ENCODE data around the gene TRA2A. TPM values are rescaled to one million over a fixed set of nuclear protein-coding genes. Genes with fewer than 3 reads are reported as not detected.

The TRA2A gene
- total RNA-seq, 4 donors from 2014 or later, result 31.6 to 49.0 (median 42.8) TPM

DNA sequence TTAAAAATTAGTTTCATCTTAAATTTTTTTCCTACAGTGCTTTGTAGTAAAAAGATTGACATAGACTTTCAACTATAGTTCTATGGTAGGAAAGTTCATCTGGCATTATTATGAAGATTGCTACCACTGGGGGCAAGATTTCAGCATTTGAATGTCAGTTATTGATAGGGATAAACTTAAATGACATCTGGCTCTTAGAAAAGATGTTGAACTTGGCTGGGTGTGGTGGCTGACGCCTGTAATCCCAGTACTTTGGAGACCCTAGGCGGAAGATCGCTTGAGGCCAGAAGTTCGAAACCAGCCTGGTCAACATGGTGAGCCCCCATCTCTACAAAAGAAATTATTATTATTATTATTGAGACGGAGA, 1.4 kb upstream of the TRA2A start:
- Histone ChIP-seq H3K4me3 (replicated peaks in 1 of 3) (no peak overlapping the region), H3K36me3 (no peaks in the 10 kb centered on the region), H3K4me1 (peaks cover 18 to 24% of the 10 kb centered on the region in 2 donors), H3K27me3 (no peaks in the 10 kb centered on the region), H3K9me3 (no peaks in the 10 kb centered on the region), H3K27ac (no peak overlapping the region)
- TF ChIP-seq POLR2A (IDR thresholded peaks at IDR 0.05), result no peak
- TF ChIP-seq, protein P1, sequence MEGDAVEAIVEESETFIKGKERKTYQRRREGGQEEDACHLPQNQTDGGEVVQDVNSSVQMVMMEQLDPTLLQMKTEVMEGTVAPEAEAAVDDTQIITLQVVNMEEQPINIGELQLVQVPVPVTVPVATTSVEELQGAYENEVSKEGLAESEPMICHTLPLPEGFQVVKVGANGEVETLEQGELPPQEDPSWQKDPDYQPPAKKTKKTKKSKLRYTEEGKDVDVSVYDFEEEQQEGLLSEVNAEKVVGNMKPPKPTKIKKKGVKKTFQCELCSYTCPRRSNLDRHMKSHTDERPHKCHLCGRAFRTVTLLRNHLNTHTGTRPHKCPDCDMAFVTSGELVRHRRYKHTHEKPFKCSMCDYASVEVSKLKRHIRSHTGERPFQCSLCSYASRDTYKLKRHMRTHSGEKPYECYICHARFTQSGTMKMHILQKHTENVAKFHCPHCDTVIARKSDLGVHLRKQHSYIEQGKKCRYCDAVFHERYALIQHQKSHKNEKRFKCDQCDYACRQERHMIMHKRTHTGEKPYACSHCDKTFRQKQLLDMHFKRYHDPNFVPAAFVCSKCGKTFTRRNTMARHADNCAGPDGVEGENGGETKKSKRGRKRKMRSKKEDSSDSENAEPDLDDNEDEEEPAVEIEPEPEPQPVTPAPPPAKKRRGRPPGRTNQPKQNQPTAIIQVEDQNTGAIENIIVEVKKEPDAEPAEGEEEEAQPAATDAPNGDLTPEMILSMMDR (IDR thresholded peaks at IDR 0.05), result no peak
- WGBS, 2 donors, result 96 to 98% methylated on average over 5 of the region's 5 CpGs
- intact Hi-C loops (cut with DNase I), result no loop called here
- DNase-seq, result no peak

DNA sequence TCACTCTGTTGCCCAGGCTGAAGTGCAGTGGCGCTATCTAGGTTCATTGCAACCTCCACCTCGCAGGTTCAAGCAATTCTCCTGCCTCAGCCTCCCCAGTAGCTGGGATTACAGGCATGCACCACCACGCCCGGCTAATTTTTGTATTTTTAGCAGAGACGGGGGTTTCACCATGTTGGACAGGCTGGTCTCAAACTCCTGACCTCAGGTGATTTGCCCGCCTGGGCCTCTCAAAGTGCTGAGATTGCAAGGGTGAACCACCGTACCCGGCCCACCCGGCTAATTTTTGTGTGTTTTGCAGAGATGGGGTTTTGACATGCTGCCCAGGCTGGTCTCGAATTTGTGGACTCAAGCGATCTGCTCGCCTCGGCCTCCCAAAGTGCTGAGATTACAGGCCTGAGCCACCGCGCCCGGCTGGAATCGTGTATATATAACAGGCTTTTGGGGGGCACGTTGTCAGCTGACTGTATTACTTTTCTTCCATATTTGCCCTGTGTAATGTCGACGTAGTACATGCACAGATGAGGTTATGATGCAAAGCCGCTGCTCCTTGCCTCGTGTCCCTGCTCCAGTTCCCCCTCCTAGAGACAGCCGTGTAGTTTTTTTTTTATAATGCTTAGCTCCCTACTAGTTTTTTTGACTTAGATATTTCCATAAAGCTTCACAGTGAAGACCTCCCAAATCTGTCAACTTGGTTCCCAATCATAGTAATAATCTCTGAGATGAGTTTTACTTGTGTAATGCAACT, 883 bp upstream of the TRA2A start:
- 91 to 94% methylated on average over 23 of the region's 23 CpGs for WGBS, 2 donors
- H3K4me3 ChIP-seq (replicated peaks in 1 of 3), result peak overlapping the region in 1 of 3 donors; percentile 76
- H3K27me3 ChIP-seq, result no peaks in the 10 kb centered on the region
- peaks cover 22 to 30% of the 10 kb centered on the region in 2 donors for H3K4me1 ChIP-seq
- H3K27ac ChIP-seq, result peak overlapping the region; percentile 97 to 99 (median 99)
- intact Hi-C loops (cut with DNase I), result no loop called here
- H3K9me3 ChIP-seq, result no peaks in the 10 kb centered on the region
- DNase-seq, result peak in 1 of 2 donors; percentile 27
- no peak for TF ChIP-seq POLR2A (IDR thresholded peaks at IDR 0.05)
- TF ChIP-seq, protein P1 (IDR thresholded peaks at IDR 0.05), result no peak
- no peaks in the 10 kb centered on the region for H3K36me3 ChIP-seq

DNA sequence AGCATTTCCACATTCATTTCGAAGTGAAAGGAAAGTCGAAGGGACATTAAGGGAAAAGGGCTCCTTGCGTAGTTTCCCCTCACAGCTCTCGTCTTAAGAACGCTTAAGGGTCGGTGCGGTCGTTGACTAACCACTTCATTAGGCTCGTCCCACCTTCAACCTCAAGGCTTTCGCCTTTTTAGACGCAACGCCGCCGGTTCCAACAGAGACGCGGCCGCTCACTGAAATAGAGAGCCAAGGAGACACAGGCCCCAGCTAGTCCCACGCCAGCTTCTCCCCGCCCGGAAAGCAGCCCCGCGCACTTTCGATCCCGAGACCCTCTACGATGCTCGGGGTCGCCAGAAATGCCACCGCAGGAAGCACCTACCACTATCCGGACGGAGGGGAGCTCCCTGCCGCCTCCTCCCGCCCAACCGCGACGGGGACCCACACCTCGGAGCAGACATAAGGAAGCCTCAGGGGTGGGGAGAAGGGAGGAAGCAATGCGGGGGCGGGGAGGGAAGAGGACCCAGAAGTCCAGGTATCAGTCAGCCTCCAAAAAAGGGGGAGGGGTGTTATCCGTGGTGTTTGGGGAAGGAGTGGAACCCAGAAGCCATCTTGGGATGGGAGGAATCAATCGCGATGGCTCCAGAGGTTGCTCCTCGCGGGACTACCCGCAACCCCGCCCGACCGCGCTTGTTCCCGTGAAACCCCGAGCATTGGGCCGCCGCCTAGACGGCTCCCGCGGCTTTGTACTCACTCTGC, 559 bp downstream of the TRA2A start:
- intact Hi-C loops (cut with DNase I), result no loop called here
- H3K4me3 ChIP-seq (replicated peaks in 1 of 3), result peak overlapping the region; percentile 69 to 76 (median 74)
- peaks cover 32 to 34% of the 10 kb centered on the region in 2 donors for H3K4me1 ChIP-seq
- WGBS, 2 donors, result 1% methylated on average over 45 to 55 of the region's 55 CpGs
- no peaks in the 10 kb centered on the region for H3K9me3 ChIP-seq
- peak in 1 of 2 donors; percentile 29 for TF ChIP-seq POLR2A (IDR thresholded peaks at IDR 0.05)
- TF ChIP-seq, protein P1 (IDR thresholded peaks at IDR 0.05), result no peak
- H3K27me3 ChIP-seq, result no peaks in the 10 kb centered on the region
- peak; percentile 67 to 70 for DNase-seq
- H3K27ac ChIP-seq, result peak overlapping the region; percentile 97 to 99 (median 99)
- H3K36me3 ChIP-seq, result no peaks in the 10 kb centered on the region

DNA sequence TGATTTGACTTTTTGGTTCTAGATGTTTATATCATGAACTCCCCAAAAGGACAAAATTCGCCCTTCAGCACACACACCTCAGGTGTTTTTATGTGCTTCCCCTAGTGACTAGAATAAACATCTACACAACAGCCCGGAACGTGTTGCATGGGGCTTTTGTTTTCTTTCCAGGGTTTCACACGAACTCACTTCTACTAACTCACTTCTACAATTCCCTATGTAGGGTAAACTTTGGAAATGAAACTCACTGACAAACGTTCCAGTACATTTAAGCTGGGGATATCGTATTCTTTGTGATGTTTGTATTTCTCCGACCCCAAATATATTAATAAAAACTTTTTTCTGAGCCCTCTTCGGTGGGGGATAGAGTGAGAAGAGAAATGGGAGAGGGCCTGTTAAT, 1.4 kb downstream of the TRA2A start:
- peaks cover 37 to 39% of the 10 kb centered on the region in 2 donors for H3K4me1 ChIP-seq
- DNase-seq, result peak in 1 of 2 donors; percentile 27
- intact Hi-C loops (cut with DNase I), result no loop called here
- no peaks in the 10 kb centered on the region for H3K9me3 ChIP-seq
- peak overlapping the region in 2 of 3 donors; percentile 74 to 76 for H3K4me3 ChIP-seq (replicated peaks in 1 of 3)
- H3K27ac ChIP-seq, result peak overlapping the region; percentile 97 to 99 (median 99)
- TF ChIP-seq, protein P1 (IDR thresholded peaks at IDR 0.05), result peak in 1 of 6 experiments; percentile 12
- TF ChIP-seq POLR2A (IDR thresholded peaks at IDR 0.05), result no peak
- 2 to 3% methylated on average over 8 of the region's 8 CpGs for WGBS, 2 donors
- no peaks in the 10 kb centered on the region for H3K27me3 ChIP-seq
- no peaks in the 10 kb centered on the region for H3K36me3 ChIP-seq
